Upper lobe of right lung (tissue), 1 donor: ENCODE data around the gene TSPEAR. TPM values are rescaled to one million over a fixed set of nuclear protein-coding genes. Genes with fewer than 3 reads are reported as not detected.
A peak's percentile ranks its signal among the peaks of the same experiment; 100 is the strongest.

Source experiments
- ATAC-seq: fragments of 200-7000 bp; cut with Tn5 transposase; one replicate; pipeline ENCODE4 v1.9.1; 2020; ENCODE audit warnings: mild to moderate bottlenecking, moderate library complexity
- DNase-seq: peaks from one replicate; pipeline ENCODE4 v3.0.0-alpha.2; 2020
- H3K27ac ChIP-seq: fragments of 200-600 bp; one replicate; pipeline ENCODE4 v1.8.0; 2022
- H3K27me3 ChIP-seq: fragments of 200-600 bp; one replicate; pipeline ENCODE4 v1.8.0; 2022; ENCODE audit warnings: mild to moderate bottlenecking
- H3K36me3 ChIP-seq: fragments of 200-600 bp; one replicate; pipeline ENCODE4 v1.8.0; 2022
- H3K4me1 ChIP-seq: fragments of 200-600 bp; one replicate; pipeline ENCODE4 v1.8.0; 2022
- H3K4me3 ChIP-seq: fragments of 200-600 bp; one replicate; pipeline ENCODE4 v1.8.0; 2022; ENCODE audit warnings: mild to moderate bottlenecking
- H3K9me3 ChIP-seq: fragments of 200-600 bp; one replicate; pipeline ENCODE4 v1.8.0; 2022
- CTCF ChIP-seq: fragments of 200-600 bp; IDR thresholded peaks from one replicate; pipeline ENCODE4 v1.8.0; 2022; ENCODE audit warnings: antibody characterized with exemption
- intact Hi-C: fragments of 100-400 bp; cut with DNase I; formaldehyde crosslinking; loops from one replicate; pipeline ENCODE4 v1.11.0; 2022
- long read RNA-seq: library from polyadenylated mRNA; unstranded; transcript quantifications from one replicate; pipeline ENCODE4 v2.0.0, GENCODE V29; 2021
- total RNA-seq: library from RNA; stranded (reverse); fragmentation: NEBNext Ultra II Directional; extraction: Animal tissue kit (Norgen Biotek cat#: 25700); gene quantifications from one replicate; pipeline ENCODE4 v1.2.1, GENCODE V29; 2021
- donor health status: DM: no; HTN: yes; CAD: no; lungs with severe emphysema.

TSPEAR gene
- total RNA-seq, result 0.23 TPM
- long read RNA-seq, partial matches to known transcripts, result 0 of 1 reads
- long read RNA-seq, other reads (novel, unspliced or antisense), result 1 of 1 reads

DNA sequence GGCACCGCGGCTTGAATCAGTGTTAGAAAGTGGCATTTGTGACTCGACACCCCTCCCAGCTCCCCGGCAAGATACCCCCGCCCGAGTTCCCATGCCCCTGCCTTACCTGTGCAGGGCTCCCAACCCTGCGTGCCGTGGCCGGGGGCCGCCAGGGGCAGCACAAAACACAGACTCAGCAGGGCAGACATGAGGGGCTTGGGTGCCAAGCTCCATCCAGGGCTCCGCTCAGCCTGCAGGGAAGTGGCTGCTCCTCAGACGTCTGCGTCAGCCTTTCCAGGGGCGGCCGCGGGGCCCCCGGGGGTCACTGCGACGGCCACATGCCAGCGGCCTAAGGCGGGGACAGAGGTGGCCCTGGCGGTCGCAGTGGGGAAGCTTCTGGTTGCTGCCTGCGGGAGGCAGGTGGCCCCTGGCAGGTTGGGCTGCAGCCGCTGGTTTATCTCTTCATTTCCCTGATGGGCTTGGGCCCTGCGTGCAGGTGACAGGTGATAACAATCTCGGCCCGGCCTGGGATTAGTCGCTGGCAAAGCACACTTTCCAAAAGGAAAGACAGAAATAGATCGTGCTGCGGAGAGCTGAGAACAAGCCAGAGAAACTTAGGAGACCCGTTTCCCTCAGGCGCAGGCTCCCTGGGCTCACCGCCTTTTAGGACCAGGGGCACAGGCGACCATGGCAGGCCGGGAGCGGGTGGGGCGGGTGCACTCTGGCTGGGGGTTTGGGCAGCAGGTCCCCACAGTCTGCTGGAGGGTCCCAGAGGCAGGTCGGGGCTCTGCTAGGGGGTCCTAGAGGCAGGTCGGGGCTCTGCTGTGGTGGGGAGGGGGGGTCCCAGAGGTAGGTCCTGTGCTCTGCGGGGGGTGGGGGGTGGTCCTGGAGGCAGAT, at the start of gene TSPEAR:
TSS of gene TSPEAR (minus strand) at position 246 of the 876 bp plus-strand sequence. CDS start at position 188, 58 bp downstream.
- intact Hi-C loops, result no loop called here
- peak; percentile 64 for DNase-seq

GRCh38 chr21:44760376-44760775, 49.0 kb upstream of the TSPEAR start:
- DNase-seq, result no peak
- no peak for ATAC-seq
- Histone ChIP-seq H3K4me3 (no peak overlapping the region), H3K36me3 (no peaks in the 10 kb centered on the region), H3K27me3 (no peaks in the 10 kb centered on the region), H3K27ac (no peak overlapping the region), H3K4me1 (no peaks in the 10 kb centered on the region), H3K9me3 (no peaks in the 10 kb centered on the region)
- no peak for TF ChIP-seq CTCF
- intact Hi-C loops, result no loop called here

More for the DNA sequence above, at the start of gene TSPEAR:
- Histone ChIP-seq H3K27me3 (peaks cover 66% of the 10 kb centered on the region), H3K27ac (no peak within 1 kb of the TSS), H3K36me3 (no peaks in the 10 kb centered on the region), H3K4me3 (no peak within 1 kb of the TSS), H3K9me3 (no peaks in the 10 kb centered on the region), H3K4me1 (peaks cover 8% of the 10 kb centered on the region)
- TF ChIP-seq CTCF, result no peak
- ATAC-seq, result no peak

- intact Hi-C loops, result no loop called here
- DNase-seq (no peak), ATAC-seq (no peak)
- H3K4me3 ChIP-seq, result no peak overlapping the region
- no peaks in the 10 kb centered on the region for H3K27me3 ChIP-seq
- H3K36me3 ChIP-seq, result no peaks in the 10 kb centered on the region
- no peak for TF ChIP-seq CTCF
- no peak overlapping the region for H3K27ac ChIP-seq
- no peaks in the 10 kb centered on the region for H3K9me3 ChIP-seq
- H3K4me1 ChIP-seq, result no peaks in the 10 kb centered on the region
Observed at GRCh38 chr21:44759628-44760285, 48.4 kb upstream of the TSPEAR start.

DNA sequence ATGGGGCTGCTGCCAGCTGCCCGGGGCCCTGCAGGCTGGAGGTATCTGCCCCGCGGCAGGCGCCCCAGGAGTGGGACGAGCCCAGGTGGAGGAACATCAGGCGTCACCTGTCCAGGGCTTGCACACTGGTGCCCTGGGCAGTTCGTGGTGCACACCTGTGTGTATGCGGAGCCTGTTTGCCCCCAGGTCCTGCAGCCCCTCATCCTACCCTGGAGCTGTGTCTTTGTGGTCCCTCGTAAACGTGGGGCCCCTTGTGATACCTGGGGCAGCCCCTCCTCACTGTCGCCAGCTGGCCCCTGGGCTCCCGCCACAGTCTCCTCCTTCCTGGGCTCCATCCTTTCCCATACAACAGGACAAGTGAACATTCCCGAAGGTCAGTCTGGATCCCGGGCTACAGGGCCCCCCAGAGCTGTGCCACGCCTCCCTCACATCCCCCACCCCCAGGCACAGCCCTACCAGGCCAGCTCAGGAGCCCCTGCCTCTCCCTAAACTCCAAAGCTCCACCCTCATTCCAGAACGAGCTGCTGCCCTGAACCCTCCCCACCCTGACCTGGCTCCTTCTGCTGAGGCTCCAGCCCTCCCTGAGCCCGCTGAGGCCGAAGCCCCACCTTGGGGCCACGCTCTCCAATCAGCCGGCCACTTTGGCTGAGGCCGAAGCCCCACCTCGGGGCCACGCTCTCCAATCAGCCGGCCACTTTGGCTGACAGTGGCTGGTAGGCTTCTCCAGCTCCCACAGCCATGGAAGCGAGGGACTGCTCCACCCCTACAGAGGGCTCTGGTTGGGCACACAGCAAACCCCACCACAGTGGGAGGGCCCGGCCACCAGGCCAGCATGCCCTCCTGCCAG, 47.6 kb upstream of the TSPEAR start:
- DNase-seq (peak; percentile 53), ATAC-seq (no peak)
- Histone ChIP-seq H3K27ac (no peak overlapping the region), H3K36me3 (no peaks in the 10 kb centered on the region), H3K9me3 (no peaks in the 10 kb centered on the region), H3K4me1 (no peaks in the 10 kb centered on the region), H3K4me3 (no peak overlapping the region), H3K27me3 (no peaks in the 10 kb centered on the region)
- no peak for TF ChIP-seq CTCF
- intact Hi-C loops, result no loop called here

DNA sequence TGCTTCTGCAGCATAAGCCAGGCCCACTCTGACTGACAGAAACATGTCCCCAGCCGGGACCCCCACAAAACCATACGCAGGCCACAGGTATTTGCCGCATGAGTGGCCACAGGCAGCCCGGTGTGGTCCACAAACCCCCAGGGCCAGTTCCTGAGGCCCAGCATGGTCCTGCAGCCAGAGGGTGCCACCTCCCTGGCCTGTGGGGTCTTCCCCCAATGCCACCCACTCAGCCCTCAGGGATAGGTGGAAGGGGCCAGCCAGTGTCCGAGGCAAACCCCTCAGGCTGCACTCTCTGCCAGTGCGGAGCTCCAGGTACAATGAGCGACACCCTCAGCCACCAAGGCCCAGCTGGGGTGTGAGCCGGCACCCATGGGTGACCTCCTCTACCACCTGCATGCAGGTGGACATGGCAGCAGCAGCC, 46.8 kb upstream of the TSPEAR start:
- Histone ChIP-seq H3K9me3 (no peaks in the 10 kb centered on the region), H3K27ac (no peak overlapping the region), H3K36me3 (no peaks in the 10 kb centered on the region), H3K4me3 (no peak overlapping the region), H3K27me3 (no peaks in the 10 kb centered on the region), H3K4me1 (no peaks in the 10 kb centered on the region)
- DNase-seq (peak; percentile 58), ATAC-seq (no peak)
- intact Hi-C loops, result no loop called here
- no peak for TF ChIP-seq CTCF
